ENCODE data around the gene GLDC. TPM values are rescaled to one million over a fixed set of nuclear protein-coding genes. Genes with fewer than 3 reads are reported as not detected.

Gene GLDC
- total RNA-seq, 1 experiment from 2014 or later = 21.2 TPM

- in situ Hi-C loops (cut with HindIII; ENCODE audit: low pct_unique_long_range_greater_than_20kb, low sequenced_read_pairs) = no loop called here
- no peak for DNase-seq (ENCODE audit: low read depth)
Observed at GRCh38 chr9:6488395-6488794, 157.1 kb downstream of the GLDC start.

GRCh38 chr9:6484210-6484609 lies 161.3 kb downstream of the GLDC start:
- in situ Hi-C loops (cut with HindIII; ENCODE audit: low pct_unique_long_range_greater_than_20kb, low sequenced_read_pairs) = no loop called here
- no peak for DNase-seq (ENCODE audit: low read depth)

Other genes starting within 250 kb of the GLDC start
- gene UHRF2, start 232.5 kb downstream of the GLDC start, total RNA-seq (2014; rRNA removed; shearing (Covaris generic); ENCODE audit: low replicate concordance) = 4.8 and 6.0 TPM in 2 replicates
- 2.4 and 9.2 TPM in 2 replicates for gene KDM4C, start 112.2 kb upstream of the GLDC start, total RNA-seq (2014; rRNA removed; shearing (Covaris generic); ENCODE audit: low replicate concordance)

Data from Caki2 (cell line).